SK-N-SH treated with all-trans-retinoic acid at 6 μM for 48 hours (cell line): ENCODE results near the gene PRKAG2.

Source experiments
- ATAC-seq: fragments of 200-7000 bp; cut with Tn5 transposase; 3 replicates; pipeline ENCODE4 v1.9.1; 2020; ENCODE audit warnings: mild to moderate bottlenecking, moderate library complexity
- ARNTL ChIP-seq: fragments of 450-650 bp; formaldehyde crosslinking; IDR thresholded peaks from 2 replicates; pipeline ENCODE4 v1.5.0; 2020; ENCODE audit warnings: low read depth, mild to moderate bottlenecking, moderate library complexity, borderline replicate concordance
- BACH2 ChIP-seq: fragments of 250-450 bp; sonication (Bioruptor Pico); IDR thresholded peaks from 2 replicates; pipeline ENCODE4 v1.9.0; 2021; ENCODE audit warnings: mild to moderate bottlenecking, borderline replicate concordance
- CREB5 ChIP-seq: fragments of 250-450 bp; sonication (Bioruptor Pico); IDR thresholded peaks from 2 replicates; pipeline ENCODE4 v1.5.1; 2020; ENCODE audit warnings: low read depth, mild to moderate bottlenecking, moderate library complexity
- CSDC2 ChIP-seq: fragments of 250-450 bp; sonication (Bioruptor Pico); IDR thresholded peaks from 2 replicates; pipeline ENCODE4 v1.5.0; 2020; ENCODE audit warnings: mild to moderate bottlenecking, moderate library complexity
- CSRNP3 ChIP-seq: fragments of 250-450 bp; sonication (Bioruptor Pico); IDR thresholded peaks from 2 replicates; pipeline ENCODE4 v1.5.1; 2021; ENCODE audit warnings: mild to moderate bottlenecking, moderate library complexity
- ESRRG ChIP-seq: fragments of 250-450 bp; sonication (Bioruptor Pico); IDR thresholded peaks from 2 replicates; pipeline ENCODE4 v1.6.1; 2021; ENCODE audit warnings: mild to moderate bottlenecking
- GLIS3 ChIP-seq: fragments of 250-450 bp; sonication (Bioruptor Pico); IDR thresholded peaks from 2 replicates; pipeline ENCODE4 v1.5.0; 2020; ENCODE audit warnings: mild to moderate bottlenecking, moderate library complexity
- ISL1 ChIP-seq: fragments of 250-450 bp; sonication (Bioruptor Pico); IDR thresholded peaks from 2 replicates; pipeline ENCODE4 v2.1.2; 2022; ENCODE audit warnings: mild to moderate bottlenecking, moderate library complexity
- OSR1 ChIP-seq: fragments of 250-450 bp; sonication (Bioruptor Pico); IDR thresholded peaks from 2 replicates; pipeline ENCODE4 v1.8.0; 2022; ENCODE audit warnings: moderate library complexity, mild to moderate bottlenecking, inconsistent platforms
- PATZ1 ChIP-seq: fragments of 250-450 bp; sonication (Bioruptor Pico); IDR thresholded peaks from 2 replicates; pipeline ENCODE4 v1.8.0; 2020; ENCODE audit warnings: mild to moderate bottlenecking, moderate library complexity, borderline replicate concordance
- POU6F1 ChIP-seq: fragments of 250-450 bp; sonication (Bioruptor Pico); IDR thresholded peaks from 2 replicates; pipeline ENCODE4 v1.8.0; 2021; ENCODE audit warnings: low read depth, mild to moderate bottlenecking, moderate library complexity, borderline replicate concordance
- PPARA ChIP-seq: fragments of 250-450 bp; sonication (Bioruptor Pico); IDR thresholded peaks from 2 replicates; pipeline ENCODE4 v1.5.0; 2020; ENCODE audit warnings: mild to moderate bottlenecking, borderline replicate concordance
- RARB ChIP-seq: fragments of 250-450 bp; sonication (Bioruptor Pico); IDR thresholded peaks from 2 replicates; pipeline ENCODE4 v1.8.0; 2021; ENCODE audit warnings: mild to moderate bottlenecking, moderate library complexity
- SNAI2 ChIP-seq: fragments of 250-450 bp; sonication (Bioruptor Pico); IDR thresholded peaks from 2 replicates; pipeline ENCODE4 v1.5.0; 2020; ENCODE audit warnings: mild to moderate bottlenecking, moderate library complexity
- TCF4 ChIP-seq: fragments of 250-450 bp; sonication (Bioruptor Pico); IDR thresholded peaks from 2 replicates; pipeline ENCODE4 v1.8.0; 2021; ENCODE audit warnings: mild to moderate bottlenecking, moderate library complexity, borderline replicate concordance
- TOX ChIP-seq: fragments of 250-450 bp; sonication (Bioruptor Pico); IDR thresholded peaks from 2 replicates; pipeline ENCODE4 v1.8.0; 2021; ENCODE audit warnings: mild to moderate bottlenecking, moderate library complexity, borderline replicate concordance
- ZC3H10 ChIP-seq: fragments of 250-450 bp; sonication (Bioruptor Pico); IDR thresholded peaks from 2 replicates; pipeline ENCODE4 v1.5.1; 2021; ENCODE audit warnings: mild to moderate bottlenecking, moderate library complexity
- ZFP3 ChIP-seq: fragments of 250-450 bp; sonication (Bioruptor Pico); IDR thresholded peaks from 2 replicates; pipeline ENCODE4 v1.5.0; 2020; ENCODE audit warnings: mild to moderate bottlenecking, moderate library complexity
- ZFP30 ChIP-seq: fragments of 450-650 bp; formaldehyde crosslinking; IDR thresholded peaks from 2 replicates; pipeline ENCODE4 v1.5.0; 2022; ENCODE audit warnings: mild to moderate bottlenecking, moderate library complexity
- ZNF565 ChIP-seq: fragments of 450-650 bp; formaldehyde crosslinking; conservative IDR thresholded peaks from 2 replicates; pipeline ENCODE4 v1.5.0; 2020; ENCODE audit warnings: low read depth, mild to moderate bottlenecking, moderate library complexity
- ZNF70 ChIP-seq: fragments of 450-650 bp; formaldehyde crosslinking; IDR thresholded peaks from 2 replicates; pipeline ENCODE4 v1.5.0; 2020; ENCODE audit warnings: mild to moderate bottlenecking, moderate library complexity
- ZNF8 ChIP-seq: fragments of 450-650 bp; formaldehyde crosslinking; IDR thresholded peaks from 2 replicates; pipeline ENCODE4 v1.5.0; 2020; ENCODE audit warnings: mild to moderate bottlenecking, moderate library complexity

PRKAG2 gene

DNA sequence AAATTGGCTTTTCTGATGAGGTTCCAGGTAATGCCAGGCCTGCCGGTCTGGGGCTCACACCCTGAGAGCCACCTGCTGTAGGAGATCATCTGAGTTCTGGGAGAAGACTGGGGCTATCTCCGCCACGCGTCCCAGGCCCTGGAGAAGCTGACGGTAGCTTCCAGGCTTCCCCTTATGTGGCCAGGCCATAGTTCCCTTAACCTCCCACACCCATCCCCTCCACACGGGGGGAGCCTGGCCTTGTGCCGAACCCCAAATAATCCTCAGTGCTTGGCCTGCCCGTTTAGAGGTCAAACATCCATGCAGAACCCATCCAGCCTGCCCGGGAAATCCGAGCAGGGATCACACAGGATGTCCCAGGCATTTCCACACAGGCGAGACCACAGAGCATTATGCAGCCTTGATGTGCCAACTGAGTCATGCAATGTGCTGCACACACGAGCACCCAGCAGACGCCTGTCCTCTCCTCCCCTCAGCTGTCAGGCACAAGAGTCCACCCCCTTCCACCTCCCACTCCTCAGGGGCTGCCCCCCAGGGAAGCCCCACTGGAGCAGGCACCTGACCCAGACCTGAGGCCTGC lies 176.2 kb downstream of the PRKAG2 start:
- no peak for ATAC-seq
- TF ChIP-seq ESRRG = no peak
- no peak for TF ChIP-seq ZNF565
- TF ChIP-seq TOX (CRISPR knock-in tag) = no peak
- TF ChIP-seq ZNF70 (CRISPR knock-in tag) = no peak
- TF ChIP-seq BACH2 (CRISPR knock-in tag) = no peak

GRCh38 chr7:151699928-151700319 lies 177.0 kb downstream of the PRKAG2 start:
- ATAC-seq = peak; percentile 36
- TF ChIP-seq TCF4 = no peak
- no peak for TF ChIP-seq ZFP30 (CRISPR knock-in tag)
- no peak for TF ChIP-seq ZFP3
- TF ChIP-seq ISL1 = peak; percentile 68
- 0 out of 2 replicates have a peak, but pooled peaks have one; percentile 46 for TF ChIP-seq PATZ1 (CRISPR knock-in tag)
- TF ChIP-seq, all 23 proteins: peak for 2

DNA sequence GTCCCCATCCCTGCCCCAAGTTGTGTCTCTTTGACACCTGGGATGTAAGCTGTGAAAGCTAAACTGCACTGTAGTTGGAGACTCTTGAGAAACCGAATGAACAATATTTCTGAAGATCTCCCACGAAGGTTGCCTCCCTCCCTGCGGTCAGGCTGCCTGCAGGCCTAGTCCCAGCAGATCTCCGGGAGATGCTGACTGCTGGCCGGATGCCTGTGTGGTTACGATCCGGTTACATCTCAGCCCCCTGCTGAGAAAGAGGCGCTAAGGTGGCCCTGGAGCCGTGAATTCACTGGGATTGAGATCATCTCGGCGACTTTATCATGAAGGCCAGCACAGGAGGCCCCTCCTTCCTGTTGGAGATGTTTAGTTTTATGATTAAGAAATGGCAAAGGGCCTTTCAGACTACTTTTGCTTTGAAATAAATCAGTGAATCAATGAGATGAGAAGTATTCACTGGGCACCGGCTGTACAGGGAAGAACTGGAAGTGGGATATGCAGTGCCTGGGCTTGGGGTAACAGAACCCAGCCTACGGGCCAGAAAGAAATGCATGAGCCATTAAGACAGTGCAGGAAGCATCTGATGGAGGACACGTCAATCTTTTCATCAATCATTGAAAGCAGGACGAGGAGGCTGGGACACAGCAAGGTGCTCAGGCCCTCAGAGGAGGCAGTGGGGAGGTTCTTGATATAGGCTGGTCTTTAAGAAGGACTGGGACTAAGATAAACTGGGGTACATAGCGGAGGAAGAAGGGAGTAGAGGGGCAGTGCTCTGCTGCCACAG lies 177.6 kb downstream of the PRKAG2 start:
- no peak for TF ChIP-seq ARNTL
- no peak for TF ChIP-seq SNAI2 (CRISPR knock-in tag)
- no peak for TF ChIP-seq BACH2 (CRISPR knock-in tag)
- no peak for TF ChIP-seq ZFP30 (CRISPR knock-in tag)
- TF ChIP-seq ISL1 = peak; percentile 14; the same call in 1 of the 2 replicates
- no peak for TF ChIP-seq PPARA
- no peak for TF ChIP-seq OSR1
- TF ChIP-seq ZC3H10 (CRISPR knock-in tag) = no peak
- peak; percentile 75 for ATAC-seq

DNA sequence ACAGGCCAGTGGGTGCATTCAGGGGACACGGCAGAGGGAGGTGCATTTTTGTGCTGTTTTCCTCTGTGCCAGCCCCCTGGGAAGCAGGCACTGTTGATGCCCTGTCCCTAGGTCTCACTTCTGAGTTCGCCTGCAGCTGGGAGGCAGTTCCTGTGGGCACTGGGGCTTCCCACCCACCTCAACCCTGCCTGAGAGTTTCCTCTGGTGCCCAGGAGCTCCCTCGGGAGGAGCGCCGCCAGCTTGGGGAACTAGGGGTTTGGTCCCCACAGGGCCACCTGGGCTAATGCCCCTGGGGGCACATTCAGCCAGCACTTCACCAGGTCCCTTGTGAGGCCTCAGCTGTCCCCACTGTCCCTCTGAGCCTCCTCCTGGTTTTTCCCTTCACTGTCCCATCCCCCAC lies 179.0 kb downstream of the PRKAG2 start:
- no peak for TF ChIP-seq ZNF8 (CRISPR knock-in tag)
- no peak for ATAC-seq

DNA sequence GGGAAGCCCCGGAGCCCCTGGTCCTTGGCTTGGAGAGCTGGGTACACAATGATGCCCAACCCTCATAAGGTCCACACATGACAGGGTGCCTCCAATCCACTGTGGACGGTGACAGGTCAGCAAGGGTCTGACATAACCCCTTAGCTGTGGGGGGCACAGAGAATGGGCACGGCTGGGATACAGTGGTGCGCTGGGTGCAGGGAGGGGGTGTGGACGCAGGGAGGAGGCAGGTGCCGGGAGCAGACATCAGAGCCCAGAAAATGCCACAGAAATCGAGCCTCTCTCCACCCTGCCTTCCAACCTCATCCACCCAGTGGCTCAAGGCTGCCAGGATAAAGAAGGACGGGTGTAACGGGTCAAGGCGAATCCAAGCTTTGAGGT lies 179.4 kb downstream of the PRKAG2 start:
- TF ChIP-seq PATZ1 (CRISPR knock-in tag) (no peak), TCF4 (no peak), CSDC2 (CRISPR knock-in tag) (no peak), CSRNP3 (no peak), GLIS3 (CRISPR knock-in tag) (no peak), CREB5 (CRISPR knock-in tag) (no peak), TOX (CRISPR knock-in tag) (no peak), ZNF565 (no peak), ISL1 (no peak), PPARA (no peak), BACH2 (CRISPR knock-in tag) (no peak), RARB (no peak), POU6F1 (CRISPR knock-in tag) (no peak), ZC3H10 (CRISPR knock-in tag) (no peak), ARNTL (no peak), ZFP30 (CRISPR knock-in tag) (no peak), ZFP3 (no peak)
- ATAC-seq = no peak
